AG04449 (cell line): Measurements from ENCODE around the gene FRG2C.
A peak's percentile ranks its signal among the peaks of the same experiment; 100 is the strongest.
"Not testable (repeated sequence)": the region's sequence is repeated elsewhere in the genome, so short reads cannot be mapped to it uniquely, and the experiment has no call there.

Experiments
- CTCF ChIA-PET: fragments of 350-600 bp; formaldehyde crosslinking; extraction: SDS; loops from one replicate; lab custom pipeline; 2021; ENCODE audit warnings: antibody characterized with exemption; lab: Yijun Ruan, JAX
- POLR2A ChIA-PET: fragments of 400-600, 350-600 bp; formaldehyde crosslinking; extraction: SDS; loops from one replicate; lab custom pipeline; 2020; ENCODE audit warnings: antibody characterized with exemption, inconsistent platforms; lab: Yijun Ruan, JAX
- DNase-seq: peaks from one replicate; pipeline ENCODE4 v3.0.0-alpha.2; 2010; ENCODE audit warnings: low read depth, low spot score
- H3K4me3 ChIP-seq: 2 replicates; pipeline ENCODE4 v1.5.1; 2011; ENCODE audit warnings: low read depth, mild to moderate bottlenecking, control low read depth, low read length
- TF ChIP-seq, protein P1 (sequence below): IDR thresholded peaks from one replicate; pipeline ENCODE4 v1.5.1; 2011; ENCODE audit warnings: mild to moderate bottlenecking, moderate library complexity, low read length, control low read depth, inconsistent platforms; ENCODE audit not compliant: insufficient read depth; ENCODE audit errors: missing control alignments

FRG2C gene

DNA sequence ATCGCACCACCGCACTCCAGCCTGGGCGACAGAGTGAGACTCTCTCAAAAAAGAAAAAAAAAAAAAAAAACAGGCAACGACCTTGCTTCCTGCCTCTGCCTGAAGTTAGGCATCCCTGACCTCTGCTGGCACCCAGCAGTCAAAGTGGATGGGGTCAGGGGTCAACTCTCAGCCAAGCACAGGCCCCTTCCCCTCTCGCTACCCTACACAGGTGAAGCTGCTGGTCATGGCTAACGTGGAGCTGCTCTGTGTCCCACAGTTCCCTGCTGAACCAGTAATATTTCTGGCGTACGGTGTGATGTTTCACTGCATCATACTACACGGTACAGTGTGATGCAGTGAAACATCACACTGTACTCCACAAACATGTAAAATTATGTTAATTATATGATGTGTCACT, 13.9 kb upstream of the FRG2C start:
- TF ChIP-seq, protein P1, sequence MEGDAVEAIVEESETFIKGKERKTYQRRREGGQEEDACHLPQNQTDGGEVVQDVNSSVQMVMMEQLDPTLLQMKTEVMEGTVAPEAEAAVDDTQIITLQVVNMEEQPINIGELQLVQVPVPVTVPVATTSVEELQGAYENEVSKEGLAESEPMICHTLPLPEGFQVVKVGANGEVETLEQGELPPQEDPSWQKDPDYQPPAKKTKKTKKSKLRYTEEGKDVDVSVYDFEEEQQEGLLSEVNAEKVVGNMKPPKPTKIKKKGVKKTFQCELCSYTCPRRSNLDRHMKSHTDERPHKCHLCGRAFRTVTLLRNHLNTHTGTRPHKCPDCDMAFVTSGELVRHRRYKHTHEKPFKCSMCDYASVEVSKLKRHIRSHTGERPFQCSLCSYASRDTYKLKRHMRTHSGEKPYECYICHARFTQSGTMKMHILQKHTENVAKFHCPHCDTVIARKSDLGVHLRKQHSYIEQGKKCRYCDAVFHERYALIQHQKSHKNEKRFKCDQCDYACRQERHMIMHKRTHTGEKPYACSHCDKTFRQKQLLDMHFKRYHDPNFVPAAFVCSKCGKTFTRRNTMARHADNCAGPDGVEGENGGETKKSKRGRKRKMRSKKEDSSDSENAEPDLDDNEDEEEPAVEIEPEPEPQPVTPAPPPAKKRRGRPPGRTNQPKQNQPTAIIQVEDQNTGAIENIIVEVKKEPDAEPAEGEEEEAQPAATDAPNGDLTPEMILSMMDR, result no peak
- ChIA-PET POLR2A (no interaction called here), CTCF (no interaction called here)
- DNase-seq, result no peak
- H3K4me3 ChIP-seq, result no peak overlapping the region

DNA sequence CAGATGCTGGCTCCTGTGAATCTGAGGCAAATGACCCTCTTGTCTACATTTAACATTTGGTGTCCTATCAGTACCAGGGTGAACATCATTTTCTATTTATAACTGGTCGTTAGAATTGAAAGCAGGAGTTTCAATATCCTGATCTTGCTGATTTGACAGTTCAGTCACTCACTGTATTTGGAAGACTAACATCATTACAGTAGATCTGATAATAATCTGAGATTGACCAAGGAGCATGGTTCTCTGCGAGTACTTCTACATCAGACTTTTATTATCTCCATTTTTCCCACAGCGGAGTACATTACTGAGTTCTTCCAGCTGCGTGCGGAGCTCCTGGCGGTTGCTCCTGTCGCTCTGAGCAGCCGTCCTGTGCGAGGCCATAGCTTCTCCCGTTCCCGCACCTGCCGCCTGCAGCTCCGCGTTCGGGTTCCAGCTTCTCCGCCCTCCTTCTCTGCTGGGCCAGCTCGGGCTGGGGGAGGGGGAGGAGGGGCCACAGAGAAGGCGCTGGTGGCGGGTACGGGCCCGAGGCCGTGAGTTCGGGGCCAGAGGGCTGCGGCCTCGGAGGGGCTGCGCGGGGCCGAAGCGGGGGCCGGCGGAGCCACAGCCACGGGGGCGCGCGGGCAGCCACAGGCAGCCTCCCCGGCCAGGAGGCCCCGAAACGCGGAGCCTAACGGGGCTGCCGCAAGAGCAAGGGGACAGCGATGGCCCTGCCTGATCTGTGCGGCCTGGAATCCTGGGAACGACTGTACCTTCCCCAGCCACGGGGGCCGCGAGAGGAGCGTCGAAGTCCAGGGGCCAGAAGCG, 8.8 kb upstream of the FRG2C start:
- H3K4me3 ChIP-seq, CTCF ChIA-PET, POLR2A ChIA-PET, DNase-seq: not testable (repeated sequence)

DNA sequence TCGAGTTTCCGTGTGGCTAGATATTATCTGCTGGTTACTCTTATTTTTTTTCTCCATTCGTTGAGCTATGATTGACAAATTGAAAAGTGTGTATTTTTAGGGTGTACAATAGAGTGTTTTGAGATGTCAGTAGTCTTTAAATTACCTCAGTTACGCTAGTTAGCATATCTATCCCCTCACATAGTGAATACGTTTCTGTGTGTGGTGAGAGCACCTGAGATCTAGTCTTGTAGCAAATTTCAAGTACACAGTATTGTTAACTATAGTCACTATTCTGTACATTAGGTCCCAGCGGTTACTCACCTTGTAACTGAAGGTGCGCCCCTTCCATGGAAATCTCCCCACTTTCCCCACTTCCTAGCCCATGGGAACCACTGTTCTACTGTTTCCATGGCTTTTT, 8.2 kb upstream of the FRG2C start:
- POLR2A ChIA-PET, DNase-seq, CTCF ChIA-PET, H3K4me3 ChIP-seq: not testable (repeated sequence)

DNA sequence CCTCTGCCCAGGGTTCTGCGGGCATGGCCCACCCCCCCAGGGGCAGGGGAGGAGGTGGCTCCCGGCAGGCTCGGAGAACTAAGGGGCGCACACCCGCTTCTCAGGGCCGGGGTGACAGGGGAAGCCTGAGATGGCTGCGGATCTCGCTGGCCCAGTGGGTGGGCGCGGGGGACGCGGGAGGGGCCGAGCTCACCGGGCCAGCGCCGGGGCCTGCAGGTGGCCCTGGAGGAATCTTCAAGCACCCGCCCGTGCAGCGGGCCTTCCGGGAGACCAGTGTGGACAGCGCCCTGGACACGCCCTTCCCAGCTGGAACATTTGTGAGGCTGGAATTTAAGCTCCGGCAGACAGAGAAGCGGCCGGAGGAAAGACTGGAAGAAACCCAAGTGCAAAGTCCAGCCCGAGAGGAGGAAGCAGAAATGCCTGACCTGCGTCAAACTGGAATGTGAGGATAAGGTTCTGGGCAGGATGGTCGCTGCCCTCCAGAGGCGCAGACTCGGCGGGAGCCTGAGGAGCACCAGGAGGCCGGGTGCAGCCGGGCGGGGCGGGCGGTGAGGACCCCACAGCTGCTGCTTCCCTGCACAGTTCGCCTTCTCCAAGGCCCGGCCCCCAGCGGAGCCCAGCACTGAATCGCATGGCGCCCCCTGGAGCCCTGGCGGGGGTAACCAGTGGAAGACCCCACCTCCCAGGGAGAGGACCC, 5.6 kb upstream of the FRG2C start:
- CTCF ChIA-PET, DNase-seq: not testable (repeated sequence)

DNA sequence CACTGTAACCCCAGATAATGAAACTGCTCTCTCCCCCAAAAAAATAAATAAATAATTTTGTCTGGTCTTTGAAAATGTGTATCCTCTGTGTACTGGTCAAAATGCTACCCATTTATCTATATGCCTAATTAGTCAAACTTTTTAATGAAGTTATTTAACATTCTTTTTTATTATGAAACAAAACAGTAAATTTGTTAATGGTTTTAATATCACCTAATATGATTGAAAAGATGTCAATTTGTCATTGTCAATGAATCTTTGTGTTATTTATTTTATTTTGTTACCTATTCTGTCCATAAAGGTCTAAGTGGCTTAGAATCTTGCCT, 5.1 kb upstream of the FRG2C start:
- peak overlapping the region; percentile 50 for H3K4me3 ChIP-seq
- DNase-seq, CTCF ChIA-PET, POLR2A ChIA-PET: not testable (repeated sequence)

More for the DNA sequence above, 5.6 kb upstream of the FRG2C start:
- TF ChIP-seq, protein P1, result peak; percentile 12
- peak overlapping the region; percentile 50 for H3K4me3 ChIP-seq
- POLR2A ChIA-PET, result not testable (repeated sequence)

DNA sequence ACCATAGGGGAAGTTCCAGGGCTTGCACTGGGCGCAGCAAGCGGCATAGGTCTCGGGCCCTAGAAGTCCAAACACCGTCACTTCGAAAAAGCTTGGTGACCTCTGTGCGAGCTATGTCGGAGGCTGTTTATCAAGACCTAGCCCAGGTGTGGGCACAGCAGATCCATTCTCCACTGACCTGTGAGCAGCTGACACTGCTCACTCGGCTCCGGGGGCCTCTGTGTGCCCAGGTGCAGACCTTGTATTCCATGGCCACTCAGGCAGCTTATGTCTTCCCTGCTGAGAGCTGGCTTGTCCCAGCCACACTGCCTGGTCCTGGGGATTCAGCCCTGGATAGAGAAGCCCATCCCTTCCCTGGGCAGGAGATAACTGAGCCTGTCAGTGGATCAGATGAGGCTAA, 1.5 kb downstream of the FRG2C start:
- CTCF ChIA-PET, POLR2A ChIA-PET: not testable (repeated sequence)

DNA sequence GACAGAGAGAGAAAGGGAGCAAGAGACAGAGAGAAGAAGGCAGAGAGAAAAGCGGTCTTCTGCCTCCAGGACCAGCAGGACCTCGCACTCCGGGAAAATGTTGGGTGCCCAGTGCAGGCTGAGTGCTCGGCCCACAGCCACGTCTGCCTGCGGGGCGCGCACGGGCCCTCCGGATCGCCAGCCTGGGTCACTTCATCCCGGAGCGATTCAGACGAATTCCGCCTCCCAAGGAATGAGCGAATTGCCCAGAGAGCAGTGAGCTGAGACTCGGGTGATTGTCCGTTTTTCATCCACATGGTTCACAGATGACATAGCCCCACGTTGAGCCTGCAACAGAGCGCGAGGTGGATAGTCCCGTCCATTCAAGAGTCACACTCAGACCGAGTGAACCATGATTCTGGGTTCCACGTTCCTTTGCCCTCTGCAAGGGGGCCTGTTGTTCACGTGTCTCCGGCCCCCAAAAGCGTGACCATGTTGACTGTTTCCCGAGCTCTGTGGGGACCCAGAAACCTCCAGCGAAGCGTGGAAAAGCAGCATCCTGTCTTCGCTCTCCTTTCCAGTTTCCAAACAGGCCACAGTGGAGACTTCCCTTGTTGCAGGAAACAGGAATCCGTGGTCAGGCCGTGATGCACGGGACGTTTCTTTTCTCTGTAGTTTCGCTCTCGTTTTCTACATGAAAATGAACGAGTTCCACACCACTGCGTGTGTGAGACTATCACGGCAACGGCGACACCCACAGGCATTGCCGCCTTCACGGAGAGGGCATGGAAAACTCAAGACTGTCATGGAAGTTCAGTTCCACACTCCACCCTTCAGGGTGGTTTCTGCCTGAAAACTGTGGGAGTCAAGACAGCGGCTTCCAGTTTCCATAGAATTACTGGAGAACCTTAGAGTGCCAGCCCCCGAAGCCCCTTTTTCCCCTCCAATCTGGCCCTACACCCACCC, 3.9 kb downstream of the FRG2C start:
- POLR2A ChIA-PET, DNase-seq, CTCF ChIA-PET: not testable (repeated sequence)
- peak overlapping the region; percentile 64 for H3K4me3 ChIP-seq

More for the DNA sequence above, 1.5 kb downstream of the FRG2C start:
- H3K4me3 ChIP-seq, DNase-seq: not testable (repeated sequence)

DNA sequence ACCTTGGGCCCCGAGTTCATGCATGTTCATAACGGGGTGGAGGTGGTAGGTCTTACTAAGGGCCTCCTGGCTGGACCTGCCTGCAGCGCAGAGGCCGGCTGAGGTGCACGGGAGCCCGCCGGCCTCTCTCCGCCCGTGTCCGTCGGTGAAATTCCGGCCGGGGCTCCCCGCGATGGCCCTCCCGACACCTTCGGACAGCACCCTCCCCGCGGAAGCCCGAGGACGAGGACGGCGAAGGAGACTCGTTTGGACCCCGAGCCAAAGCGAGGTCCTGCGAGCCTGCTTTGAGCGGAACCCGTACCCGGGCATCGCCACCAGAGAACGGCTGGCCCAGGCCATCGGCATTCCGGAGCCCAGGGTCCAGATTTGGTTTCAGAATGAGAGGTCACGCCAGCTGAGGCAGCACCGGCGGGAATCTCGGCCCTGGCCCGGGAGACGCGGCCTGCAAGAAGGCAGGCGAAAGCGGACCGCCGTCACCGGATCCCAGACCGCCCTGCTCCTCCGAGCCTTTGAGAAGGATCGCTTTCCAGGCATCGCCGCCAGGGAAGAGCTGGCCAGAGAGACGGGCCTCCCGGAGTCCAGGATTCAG, 4.7 kb downstream of the FRG2C start:
- peak overlapping the region; percentile 64 for H3K4me3 ChIP-seq
- DNase-seq, CTCF ChIA-PET, POLR2A ChIA-PET: not testable (repeated sequence)

DNA sequence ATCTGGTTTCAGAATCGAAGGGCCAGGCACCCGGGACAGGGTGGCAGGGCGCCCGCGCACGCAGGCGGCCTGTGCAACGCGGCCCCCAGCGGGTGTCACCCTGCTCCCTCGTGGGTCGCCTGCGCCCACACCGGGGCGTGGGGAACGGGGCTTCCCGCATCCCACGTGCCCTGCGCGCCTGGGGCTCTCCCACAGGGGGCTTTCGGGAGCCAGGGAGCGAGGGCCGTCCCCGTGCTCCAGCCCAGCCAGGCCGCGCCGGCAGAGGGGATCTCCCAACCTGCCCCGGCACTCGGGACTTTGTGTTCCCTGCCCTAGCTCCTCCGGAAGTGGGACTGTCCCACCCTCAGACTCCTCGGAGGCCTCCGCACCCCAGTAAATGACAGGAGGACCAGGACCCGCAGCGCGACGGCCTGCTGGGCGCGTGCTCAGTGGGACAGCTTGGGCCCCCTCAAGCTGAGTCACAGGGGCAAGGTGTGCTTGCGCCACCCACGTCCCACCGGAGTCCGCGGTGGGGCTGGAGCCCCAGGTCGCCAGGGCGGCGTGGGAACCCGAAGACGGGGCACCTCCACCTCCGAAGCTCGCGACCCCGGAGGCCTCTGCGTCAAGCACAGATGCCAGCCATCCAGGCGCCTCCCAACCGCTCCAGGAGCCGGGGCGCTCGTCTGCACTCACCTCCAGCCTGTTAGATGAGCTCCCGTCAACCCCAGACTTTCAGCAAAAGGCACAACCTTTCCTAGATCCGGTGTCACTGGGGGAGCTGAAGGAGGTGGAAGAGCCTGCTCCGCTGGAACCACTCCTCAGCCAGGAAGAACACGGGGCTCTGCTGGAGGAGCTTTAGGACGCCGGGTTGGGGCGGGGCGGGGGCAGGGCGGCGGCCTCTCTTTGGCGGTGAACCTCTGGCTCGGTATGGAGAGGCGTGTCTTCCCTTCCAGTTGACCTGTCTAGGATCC, 5.5 kb downstream of the FRG2C start:
- POLR2A ChIA-PET, CTCF ChIA-PET, DNase-seq: not testable (repeated sequence)
- H3K4me3 ChIP-seq, result peak overlapping the region; percentile 64

DNA sequence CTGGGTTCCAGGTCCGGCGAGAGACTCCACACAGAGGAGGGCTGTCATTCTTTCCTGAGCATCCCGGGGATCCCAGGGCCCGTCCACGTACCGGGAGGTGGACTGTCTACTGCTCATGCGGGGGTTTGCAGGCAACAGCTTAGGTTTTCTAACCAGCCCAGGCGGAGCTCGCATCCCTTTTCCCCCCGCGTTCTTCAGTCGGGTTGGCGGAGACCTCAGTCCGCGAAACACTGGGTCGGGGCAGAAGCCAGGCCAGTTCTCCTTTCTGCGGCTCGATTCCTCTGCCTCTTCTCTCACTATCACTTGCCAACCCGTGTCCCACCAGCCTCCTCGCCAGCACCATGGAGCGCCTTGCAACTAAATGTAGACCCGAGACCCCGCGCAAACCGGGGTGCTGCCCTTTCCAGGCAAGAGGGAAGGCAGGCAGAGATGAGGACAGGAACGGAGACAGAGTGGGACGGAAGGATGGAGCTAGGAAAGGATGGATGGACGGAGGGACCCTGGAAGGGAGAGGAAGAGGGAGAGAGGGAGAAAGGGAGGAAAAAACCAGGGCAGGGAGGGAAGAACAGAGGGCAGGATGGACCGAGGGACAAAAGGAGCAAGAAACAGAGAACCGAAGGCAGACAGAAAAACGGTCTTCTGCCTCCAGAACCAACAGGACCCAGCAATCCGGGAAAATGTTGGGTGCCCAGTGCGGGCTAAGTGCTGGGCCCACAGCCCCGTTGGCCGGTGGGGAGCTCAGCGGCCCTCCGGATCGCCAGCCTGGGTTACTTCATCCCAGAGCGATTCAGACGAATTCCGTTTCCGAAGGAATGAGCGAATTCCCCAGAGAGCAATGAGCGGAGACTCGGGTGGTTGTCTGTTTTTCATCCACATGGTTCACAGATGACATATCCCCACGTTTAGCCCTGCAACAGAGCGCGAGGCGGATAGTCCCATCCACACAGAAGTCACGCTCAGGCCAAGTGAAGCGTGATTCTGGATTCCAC, 6.5 kb downstream of the FRG2C start:
- DNase-seq, result peak; percentile 45
- CTCF ChIA-PET, POLR2A ChIA-PET: not testable (repeated sequence)
- H3K4me3 ChIP-seq, result peak overlapping the region; percentile 64

DNA sequence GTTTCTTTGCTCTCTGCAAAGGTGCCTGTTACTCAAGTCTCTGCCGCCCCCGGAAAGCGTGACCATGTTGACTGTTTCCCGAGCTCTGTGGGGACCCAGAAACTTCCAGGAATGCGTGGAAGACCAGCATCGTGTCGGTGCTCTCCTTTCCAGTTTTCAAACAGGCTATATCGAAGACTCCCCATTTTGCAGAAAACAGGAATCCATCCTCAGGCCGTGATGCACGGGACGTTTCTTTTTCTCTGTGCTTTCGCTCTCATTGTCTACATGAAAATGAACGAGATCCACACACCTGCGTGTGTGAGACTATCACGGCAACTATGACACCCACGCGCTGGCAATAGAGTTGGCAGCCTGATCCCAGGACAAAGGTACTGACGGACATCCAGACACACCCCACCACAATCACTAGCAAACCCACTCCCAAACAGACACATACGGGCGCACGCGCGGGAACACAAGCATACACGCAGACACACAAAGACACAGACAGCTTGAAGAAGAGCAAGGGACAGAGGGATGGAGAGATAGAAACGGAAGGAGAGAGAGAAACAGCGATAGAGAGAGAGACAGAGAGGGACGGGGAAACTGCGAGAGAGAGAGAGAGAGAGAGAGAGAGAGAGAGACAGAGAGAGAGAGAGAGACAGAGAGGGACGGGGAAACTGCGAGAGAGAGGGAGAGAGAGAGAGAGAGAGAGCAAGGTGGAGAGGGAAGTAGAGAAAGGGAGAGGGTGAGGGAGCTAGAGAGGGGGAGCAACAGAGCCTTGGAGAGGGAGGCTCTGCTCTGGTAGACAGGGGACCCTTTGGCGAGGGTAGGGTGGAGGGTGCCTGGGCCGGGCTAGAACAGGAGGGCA, 7.4 kb downstream of the FRG2C start:
- H3K4me3 ChIP-seq, result peak overlapping the region; percentile 64
- POLR2A ChIA-PET, CTCF ChIA-PET, DNase-seq: not testable (repeated sequence)
